Activated CD8-positive, alpha-beta memory T cell treated with anti-CD3 and anti-CD28 coated beads, Interleukin-2, amount 50 U/mL, for 4 hours (primary cell): ENCODE results near the gene ULK4.
"Not testable (repeated sequence)": the region's sequence is repeated elsewhere in the genome, so short reads cannot be mapped to it uniquely, and the experiment has no call there.

Experiments
- DNase-seq: peaks from one replicate; pipeline ENCODE4 v3.0.0-alpha.2; 2020

Gene ULK4

GRCh38 chr3:41477399-41478014, 484.4 kb downstream of the ULK4 start:
- DNase-seq: no peak

GRCh38 chr3:41469083-41469482, 492.8 kb downstream of the ULK4 start:
- no peak for DNase-seq

GRCh38 chr3:41467481-41467880, 494.4 kb downstream of the ULK4 start:
- no peak for DNase-seq

GRCh38 chr3:41464858-41465257, 497.0 kb downstream of the ULK4 start:
- DNase-seq: no peak

GRCh38 chr3:41464401-41464800, 497.5 kb downstream of the ULK4 start:
- DNase-seq: no peak

- DNase-seq: no peak
These were observed 499.7 kb downstream of the ULK4 start for GRCh38 chr3:41462103-41462691.

GRCh38 chr3:41460736-41461135, 501.2 kb downstream of the ULK4 start:
- no peak for DNase-seq

- no peak for DNase-seq
These were observed 504.7 kb downstream of the ULK4 start for GRCh38 chr3:41457176-41457575.

- DNase-seq: no peak
These were observed 505.7 kb downstream of the ULK4 start for GRCh38 chr3:41456162-41456561.

DNA sequence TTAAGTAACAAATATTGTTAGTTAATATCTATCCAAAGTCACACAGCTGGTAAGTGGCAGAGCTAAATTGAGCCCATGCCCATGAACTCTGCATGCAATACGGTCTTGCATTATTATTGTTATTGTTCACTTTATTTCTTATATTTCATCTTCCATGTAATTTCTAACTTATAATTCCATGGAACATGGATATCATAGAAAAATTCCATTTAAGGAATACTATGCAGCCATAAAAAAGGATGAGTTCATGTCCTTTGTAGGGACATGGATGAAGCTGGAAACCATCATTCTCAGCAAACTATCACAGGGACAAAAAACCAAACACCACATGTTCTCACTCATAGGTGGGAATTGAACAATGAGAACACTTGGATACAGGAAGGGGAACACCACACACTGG, 508.3 kb downstream of the ULK4 start:
- DNase-seq: not testable (repeated sequence)

DNA sequence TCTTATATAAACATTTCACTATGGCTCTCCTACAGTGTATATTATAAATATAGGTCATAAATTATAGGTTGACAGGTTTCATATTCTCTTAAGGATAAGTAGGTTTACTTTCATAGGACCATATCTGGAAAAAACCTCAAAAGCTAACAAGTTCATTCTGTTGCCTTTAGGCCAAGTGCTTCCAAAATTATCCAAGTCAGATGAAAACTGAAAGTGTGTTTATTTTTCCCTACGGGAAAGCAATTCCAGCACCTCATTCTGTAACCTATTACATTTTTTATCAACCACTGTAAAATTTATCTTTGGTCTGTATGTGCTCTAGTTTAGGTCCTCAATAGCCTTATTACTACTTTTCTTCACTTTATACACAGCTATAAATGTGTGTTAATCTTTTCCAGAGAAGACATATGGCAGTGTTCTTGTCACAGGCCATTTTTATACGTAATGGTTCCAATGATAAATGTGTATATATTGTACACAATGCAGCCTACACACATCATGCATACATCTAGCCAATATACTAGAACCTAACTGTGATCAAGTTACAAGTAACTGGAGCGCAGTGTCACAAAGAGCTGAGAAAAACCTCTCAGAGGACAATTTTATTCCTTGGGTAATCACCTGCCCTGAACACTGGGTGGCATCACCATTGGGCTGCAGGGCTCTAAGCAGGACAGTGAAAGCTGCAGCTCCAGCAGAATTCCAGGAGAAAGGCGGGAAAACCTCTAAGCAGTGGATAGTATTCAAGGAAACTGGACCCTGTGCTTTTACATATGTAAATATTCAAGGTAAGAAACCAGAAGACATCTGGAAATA, 511.3 kb downstream of the ULK4 start:
- no peak for DNase-seq

DNA sequence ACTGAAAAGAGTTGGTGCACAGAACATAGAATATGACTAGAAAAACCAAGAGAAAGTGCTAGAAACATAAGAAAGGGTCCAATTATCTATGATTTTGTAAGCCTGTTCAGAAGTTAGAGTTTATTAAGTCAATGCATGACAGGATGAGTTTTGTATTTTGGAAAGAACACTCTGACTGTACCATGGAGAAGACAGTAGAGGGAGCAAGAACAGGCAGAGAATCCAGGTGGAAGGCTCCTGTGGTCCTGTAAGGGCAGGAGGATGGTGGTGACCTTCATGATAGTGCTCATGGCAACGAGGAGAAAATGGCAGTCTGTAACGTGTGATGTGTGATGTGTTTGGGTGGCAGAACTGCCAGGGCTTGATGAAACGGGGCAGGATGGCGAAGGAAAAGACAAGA, 513.5 kb downstream of the ULK4 start:
- no peak for DNase-seq

GRCh38 chr3:41447701-41448100, 514.2 kb downstream of the ULK4 start:
- no peak for DNase-seq

GRCh38 chr3:41446316-41446715, 515.6 kb downstream of the ULK4 start:
- not testable (repeated sequence) for DNase-seq

DNA sequence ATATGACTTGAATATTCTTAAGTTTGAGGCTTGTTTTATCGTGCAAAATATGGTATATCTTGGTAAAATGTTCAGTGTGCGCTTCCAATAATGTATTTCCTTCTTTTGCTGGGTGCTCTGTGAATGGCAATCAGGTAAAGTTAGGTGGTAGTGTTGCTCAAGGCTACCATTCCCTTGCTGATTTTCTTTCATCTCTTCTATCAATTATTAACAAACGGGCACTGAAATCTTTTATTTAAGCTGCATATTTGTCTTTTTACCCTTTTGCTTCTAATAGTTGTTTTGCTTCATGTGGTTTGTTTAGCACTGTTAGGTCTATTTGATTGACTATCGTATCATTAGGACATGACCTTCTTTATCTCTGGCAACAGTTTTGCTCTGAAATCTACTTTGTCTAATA, 520.3 kb downstream of the ULK4 start:
- no peak for DNase-seq

- DNase-seq: no peak
These were observed 520.8 kb downstream of the ULK4 start for GRCh38 chr3:41441139-41441538.

DNA sequence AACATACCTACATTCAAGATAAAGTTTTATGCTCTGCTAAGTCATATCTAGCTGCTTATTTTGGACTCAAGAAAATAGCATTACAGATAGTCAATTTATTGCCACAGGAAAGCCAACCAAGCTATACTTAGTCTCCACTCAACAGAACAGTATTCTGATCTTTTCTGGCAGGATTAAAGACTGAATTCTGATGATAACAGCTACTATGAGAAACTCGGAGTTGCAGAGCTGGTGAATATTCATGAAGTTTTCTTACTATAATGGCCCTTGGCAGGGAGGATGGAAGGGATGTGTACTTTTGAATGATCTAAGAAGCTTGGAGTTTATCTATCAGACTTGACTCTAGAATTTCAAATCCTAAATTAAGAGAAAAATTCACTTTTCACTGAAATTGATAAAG, 524.9 kb downstream of the ULK4 start:
- no peak for DNase-seq

- DNase-seq: no peak
These were observed 527.1 kb downstream of the ULK4 start for GRCh38 chr3:41434781-41435180.

DNA sequence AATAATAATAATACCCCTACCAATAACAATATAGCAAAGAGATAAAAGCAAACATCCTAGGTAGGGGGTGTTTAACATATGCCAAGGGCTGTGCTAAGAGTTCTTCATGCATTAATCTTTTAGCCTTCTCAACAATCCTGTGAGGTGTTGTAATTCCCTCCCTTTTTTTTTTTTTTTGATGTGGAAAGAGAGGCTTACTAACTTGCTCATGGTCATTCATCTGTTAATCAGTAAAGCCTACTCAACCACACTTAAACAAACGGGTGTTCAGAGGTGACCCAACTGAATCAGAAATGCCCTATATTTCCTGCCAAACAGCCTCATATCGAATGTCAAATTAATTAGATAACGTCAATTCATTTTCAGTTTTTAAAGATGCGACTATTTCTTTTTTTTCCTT, 530.5 kb downstream of the ULK4 start:
- no peak for DNase-seq

- DNase-seq: no peak
These were observed 531.0 kb downstream of the ULK4 start for GRCh38 chr3:41430886-41431285.

DNA sequence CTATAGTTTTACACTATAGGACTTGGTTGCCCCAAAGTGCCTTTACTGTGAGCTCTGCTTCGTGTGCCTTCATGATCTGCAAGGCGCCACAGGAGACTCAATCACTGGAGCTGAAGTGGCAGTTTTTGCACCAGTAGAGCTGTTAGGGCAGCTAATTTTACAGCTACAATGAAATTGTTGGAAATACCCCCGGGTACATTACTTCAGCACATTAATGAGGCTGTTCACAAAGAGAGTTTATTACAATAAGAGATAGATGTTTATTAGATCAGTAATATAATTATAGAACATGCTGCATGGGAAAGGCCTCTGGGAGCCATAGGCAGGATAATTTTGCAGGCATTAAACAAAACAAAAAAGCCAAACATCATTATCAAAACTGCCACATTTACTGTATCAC, 531.5 kb downstream of the ULK4 start:
- no peak for DNase-seq

- DNase-seq: no peak
These were observed 535.4 kb downstream of the ULK4 start for GRCh38 chr3:41426485-41426884.

DNA sequence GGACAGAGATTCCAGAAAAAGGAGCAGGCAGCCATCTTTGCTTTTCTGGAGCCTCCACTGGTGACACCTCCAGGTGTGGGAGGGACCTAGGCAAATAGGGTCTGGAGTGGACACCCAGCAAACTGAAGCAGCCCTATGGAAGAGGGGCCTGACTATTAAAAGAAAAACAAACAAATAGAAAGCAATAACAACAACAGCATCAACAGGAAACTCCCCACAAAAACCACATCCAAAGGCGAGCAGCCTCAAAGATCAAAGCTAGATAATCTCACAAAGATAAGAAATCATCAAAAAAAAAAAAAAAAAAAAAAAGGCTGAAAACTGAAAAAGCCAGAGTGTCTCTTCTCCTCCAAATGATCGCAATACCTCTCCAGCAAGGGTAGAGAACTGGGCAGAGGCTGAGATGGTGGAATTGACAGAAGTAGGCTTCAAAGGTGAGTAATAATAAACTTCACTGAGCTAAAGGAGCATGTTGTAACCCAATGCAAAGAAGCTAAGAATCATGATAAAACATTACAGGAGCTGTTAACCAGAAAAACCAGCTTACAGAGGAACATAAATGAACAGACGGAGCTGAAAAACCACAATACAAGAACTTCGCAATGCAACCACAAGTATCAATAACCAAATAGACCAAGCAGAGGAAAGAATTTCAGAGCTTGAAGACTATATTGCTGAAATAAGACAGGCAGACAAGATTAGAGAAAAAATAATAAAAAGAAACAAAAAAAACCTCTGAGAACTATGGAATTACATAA, 537.2 kb downstream of the ULK4 start:
- no peak for DNase-seq

GRCh38 chr3:41419809-41420208, 542.1 kb downstream of the ULK4 start:
- DNase-seq: no peak
